Vagina (tissue), 2 donors: ENCODE measurements around the gene FKBP15. TPM values are rescaled to one million over a fixed set of nuclear protein-coding genes. Genes with fewer than 3 reads are reported as not detected.
"Not testable (repeated sequence)": the region's sequence is repeated elsewhere in the genome, so short reads cannot be mapped to it uniquely, and the experiment has no call there.

Source experiments
- DNase-seq, 2 donors: peaks; one replicate each; pipeline ENCODE4 v3.0.0-alpha.2; 2017; ENCODE audit errors: extremely low spot score in 2 of 2
- H3K27ac ChIP-seq: fragments of 200-600 bp; sonication (generic); one replicate; pipeline ENCODE4 v1.5.1; 2019
- H3K27me3 ChIP-seq: fragments of 200-600 bp; sonication (generic); one replicate; pipeline ENCODE4 v1.5.1; 2019
- H3K36me3 ChIP-seq, 2 donors: fragments of 200-600 bp; sonication (generic); one replicate each; pipeline ENCODE4 v1.5.1; 2017 to 2019
- H3K4me1 ChIP-seq: fragments of 200-600 bp; sonication (generic); one replicate; pipeline ENCODE4 v1.5.1; 2019
- H3K4me3 ChIP-seq, 2 donors: fragments of 200-600 bp; sonication (generic); 1 replicate in 1 of 2; 2 replicates in 1 of 2; pipeline ENCODE4 v1.5.1; 2016 to 2019
- H3K9me3 ChIP-seq: fragments of 200-600 bp; sonication (generic); one replicate; pipeline ENCODE4 v1.5.1; 2019
- CTCF ChIP-seq, 3 experiments: fragments of 450-650 bp in 2 of 3; fragments of 200-600 bp in 1 of 3; sonication (generic) in 1 of 3; IDR thresholded peaks; one replicate each; pipeline ENCODE4 v1.5.1; 2017 to 2019; ENCODE audit warnings: antibody characterized with exemption in 3 of 3, mild to moderate bottlenecking in 2 of 3, moderate library complexity in 2 of 3
- POLR2A ChIP-seq, 2 donors: fragments of 450-650 bp; IDR thresholded peaks; one replicate each; pipeline ENCODE4 v1.6.1; 2017; ENCODE audit warnings: antibody characterized with exemption in 2 of 2, mild to moderate bottlenecking in 2 of 2, moderate library complexity in 2 of 2
- POLR2AphosphoS5 ChIP-seq, 2 donors: sonication (generic); formaldehyde crosslinking; IDR thresholded peaks; one replicate each; pipeline ENCODE4 v1.9.0; 2017; ENCODE audit warnings: antibody characterized with exemption in 2 of 2, mild to moderate bottlenecking in 2 of 2, low read depth in 1 of 2; ENCODE audit not compliant: insufficient read depth in 1 of 2
- intact Hi-C: fragments of 100-400 bp; cut with DNase I; formaldehyde crosslinking; loops from one replicate; pipeline ENCODE4 v1.15.1; 2023
- total RNA-seq: library from RNA; depleted of rRNA; stranded (reverse); fragments of >200 nt; gene quantifications from one replicate; pipeline ENCODE4 v1.2.3, GENCODE V29; 2016

FKBP15 gene
- total RNA-seq, 1 donor from 2014 or later: 28.7 TPM

GRCh38 chr9:113148781-113149510, 72.1 kb downstream of the FKBP15 start:
- TF ChIP-seq POLR2A (IDR thresholded peaks at IDR 0.05) (no peak), CTCF (IDR thresholded peaks at IDR 0.05) (no peak), POLR2AphosphoS5 (IDR thresholded peaks at IDR 0.05; ENCODE audit: insufficient read depth in 1 of 2, low read depth in 1 of 2) (no peak)
- no peak for DNase-seq
- intact Hi-C loops: no loop called here

DNA sequence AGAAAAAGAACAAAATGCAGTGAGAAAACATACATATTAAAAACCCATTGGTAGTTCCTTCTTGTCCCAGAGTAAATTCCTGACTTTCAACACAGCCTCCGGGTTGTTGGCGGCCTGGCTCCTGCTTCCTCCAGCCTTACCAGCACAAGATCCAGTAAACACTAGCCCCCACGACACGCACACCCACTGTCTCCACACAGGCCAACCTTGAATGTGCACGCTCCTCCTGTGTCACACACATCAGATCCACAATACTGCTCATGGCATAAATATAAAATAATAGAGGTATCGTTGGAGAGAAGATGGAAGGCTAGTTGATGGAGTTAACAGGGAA, 72.7 kb downstream of the FKBP15 start:
- Histone ChIP-seq H3K27ac (no peak overlapping the region), H3K4me1 (peaks cover 14% of the 10 kb centered on the region), H3K4me3 (no peak overlapping the region), H3K9me3 (no peaks in the 10 kb centered on the region), H3K27me3 (no peaks in the 10 kb centered on the region), H3K36me3 (no peaks in the 10 kb centered on the region)
- TF ChIP-seq POLR2AphosphoS5 (IDR thresholded peaks at IDR 0.05; ENCODE audit: insufficient read depth in 1 of 2, low read depth in 1 of 2) (no peak), CTCF (IDR thresholded peaks at IDR 0.05) (no peak), POLR2A (IDR thresholded peaks at IDR 0.05) (no peak)
- no peak for DNase-seq
- intact Hi-C loops: no loop called here

More at GRCh38 chr9:113148781-113149510, 72.1 kb downstream of the FKBP15 start:
- Histone ChIP-seq H3K27me3 (no peaks in the 10 kb centered on the region), H3K27ac (no peak overlapping the region), H3K9me3 (no peaks in the 10 kb centered on the region), H3K4me3 (no peak overlapping the region), H3K4me1 (peaks cover 20% of the 10 kb centered on the region), H3K36me3 (no peaks in the 10 kb centered on the region)

DNA sequence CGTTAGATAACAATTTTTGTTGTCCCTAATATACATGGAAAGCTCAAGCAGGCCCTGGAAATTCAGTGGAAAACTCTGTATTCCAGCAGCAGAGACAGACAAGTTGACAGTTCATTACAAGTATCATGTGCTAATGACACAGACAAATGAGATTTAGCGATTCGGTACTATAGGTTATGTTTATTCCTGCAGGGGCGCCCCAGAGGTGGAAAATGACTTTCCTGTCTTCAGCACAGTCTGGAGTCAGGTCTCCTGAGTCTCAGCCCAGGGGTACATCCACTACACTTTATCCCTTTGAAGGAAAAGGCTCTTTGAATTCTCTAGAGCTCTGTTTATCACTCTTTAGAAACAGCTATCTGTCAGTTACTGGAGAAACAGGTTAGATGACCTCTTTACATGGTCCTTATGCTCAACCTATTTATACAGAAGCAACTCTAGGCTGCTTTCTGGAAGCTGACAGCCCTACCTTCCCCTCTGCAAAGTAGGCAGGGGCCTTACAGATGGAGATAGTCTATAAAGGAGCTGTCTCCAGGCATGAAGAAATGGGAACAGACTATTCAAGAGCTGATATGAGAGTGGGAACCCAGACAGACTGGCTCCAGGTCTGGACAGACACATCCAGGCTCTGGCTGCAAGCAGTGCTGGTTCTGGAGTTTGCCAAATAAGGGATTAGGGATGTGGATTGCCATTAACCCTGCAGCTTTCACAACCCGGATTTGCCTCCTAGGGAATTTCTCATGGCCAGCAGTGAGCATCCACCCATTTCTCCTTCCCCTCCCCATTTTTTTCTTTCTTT, 77.4 kb downstream of the FKBP15 start:
- intact Hi-C loops: no loop called here
- Histone ChIP-seq H3K4me1 (no peaks in the 10 kb centered on the region), H3K27ac (no peak overlapping the region), H3K36me3 (no peaks in the 10 kb centered on the region), H3K9me3 (no peaks in the 10 kb centered on the region), H3K4me3 (no peak overlapping the region), H3K27me3 (no peaks in the 10 kb centered on the region)
- DNase-seq: no peak
- TF ChIP-seq POLR2AphosphoS5 (IDR thresholded peaks at IDR 0.05; ENCODE audit: insufficient read depth in 1 of 2, low read depth in 1 of 2) (no peak), CTCF (IDR thresholded peaks at IDR 0.05) (no peak), POLR2A (IDR thresholded peaks at IDR 0.05) (no peak)

GRCh38 chr9:113140896-113141295, 80.2 kb downstream of the FKBP15 start:
- H3K4me3 ChIP-seq, DNase-seq, H3K4me1 ChIP-seq, intact Hi-C loops, H3K27ac ChIP-seq, H3K27me3 ChIP-seq, H3K36me3 ChIP-seq, H3K9me3 ChIP-seq: not testable (repeated sequence)

DNA sequence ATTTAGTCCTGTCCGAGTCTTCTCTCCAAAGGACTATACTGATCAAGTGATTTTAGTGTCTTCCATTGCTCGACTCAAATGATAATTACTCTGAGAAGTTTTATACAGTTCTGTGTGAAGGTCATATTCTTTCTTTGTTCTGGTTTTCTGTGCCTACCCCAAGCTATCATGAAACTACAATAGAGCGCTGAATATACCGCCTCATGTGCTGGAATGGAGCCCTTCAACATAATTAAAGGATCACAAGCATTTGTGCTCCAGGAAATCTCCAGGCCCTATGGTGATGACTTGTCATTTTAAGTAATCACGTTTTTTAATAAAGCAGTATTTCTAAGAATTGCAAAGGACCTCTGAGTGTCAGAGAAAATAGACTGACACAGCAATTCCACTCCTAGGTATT, 81.1 kb downstream of the FKBP15 start:
- Histone ChIP-seq H3K4me3 (no peak overlapping the region), H3K27me3 (no peaks in the 10 kb centered on the region), H3K4me1 (no peaks in the 10 kb centered on the region), H3K36me3 (no peaks in the 10 kb centered on the region), H3K27ac (no peak overlapping the region), H3K9me3 (no peaks in the 10 kb centered on the region)
- intact Hi-C loops: no loop called here
- no peak for TF ChIP-seq CTCF (IDR thresholded peaks at IDR 0.05)
- no peak for TF ChIP-seq POLR2AphosphoS5 (IDR thresholded peaks at IDR 0.05; ENCODE audit: insufficient read depth in 1 of 2, low read depth in 1 of 2)
- TF ChIP-seq POLR2A (IDR thresholded peaks at IDR 0.05): no peak
- DNase-seq: no peak
